HepG2 (cell line): ENCODE results near the gene SLC29A1. TPM values are rescaled to one million over a fixed set of nuclear protein-coding genes. Genes with fewer than 3 reads are reported as not detected.
A peak's percentile ranks its signal among the peaks of the same experiment; 100 is the strongest.

Experiments
- ARNT2 ChIP-seq: sonication (generic); formaldehyde crosslinking; IDR thresholded peaks from 2 replicates; pipeline ENCODE4 v1.8.0; 2022; ENCODE audit warnings: mild to moderate bottlenecking, low read depth, missing genetic modification reagents, moderate library complexity
- CBFB ChIP-seq: sonication (generic); formaldehyde crosslinking; IDR thresholded peaks from 2 replicates; pipeline ENCODE4 v1.4.0; 2020; ENCODE audit warnings: missing genetic modification reagents
- CHCHD3 ChIP-seq: sonication (generic); formaldehyde crosslinking; IDR thresholded peaks from 2 replicates; pipeline ENCODE4 v1.8.0; 2022; ENCODE audit warnings: mild to moderate bottlenecking, missing genetic modification reagents, moderate library complexity
- FOSL1 ChIP-seq: sonication (generic); formaldehyde crosslinking; IDR thresholded peaks from 2 replicates; pipeline ENCODE4 v1.9.0; 2021; ENCODE audit warnings: missing genetic modification reagents, borderline replicate concordance
- GATAD2A ChIP-seq: IDR thresholded peaks from 2 replicates; pipeline ENCODE4 v1.6.1; 2016
- LCORL ChIP-seq, 2 experiments: fragments of 450-650 bp in 1 of 2; sonication (generic) in 1 of 2; formaldehyde crosslinking in 1 of 2; IDR thresholded peaks; 2 replicates each; pipeline versions ENCODE4 v1.5.0 to v1.6.1; 2017 to 2020; ENCODE audit warnings: antibody characterized with exemption in 1 of 2, missing genetic modification reagents in 1 of 2
- MTA1 ChIP-seq: sonication (generic); formaldehyde crosslinking; IDR thresholded peaks from 2 replicates; pipeline ENCODE4 v1.4.0; 2020; ENCODE audit warnings: missing genetic modification reagents, mild to moderate bottlenecking, borderline replicate concordance
- PHF20 ChIP-seq: sonication (generic); formaldehyde crosslinking; IDR thresholded peaks from 2 replicates; pipeline ENCODE4 v1.5.0; 2020; ENCODE audit warnings: mild to moderate bottlenecking, missing genetic modification reagents
- RBM39 ChIP-seq: fragments of 200-400 bp; formaldehyde crosslinking; IDR thresholded peaks from one replicate; pipeline ENCODE4 v1.6.1; 2018; ENCODE audit warnings: antibody characterized with exemption, mild to moderate bottlenecking, low read depth, low read length; ENCODE audit not compliant: poor library complexity, severe bottlenecking
- REL ChIP-seq: sonication (generic); formaldehyde crosslinking; conservative IDR thresholded peaks from 2 replicates; pipeline ENCODE4 v1.8.0; 2022; ENCODE audit warnings: mild to moderate bottlenecking, missing genetic modification reagents, moderate library complexity
- RXRA ChIP-seq: sonication (generic); formaldehyde crosslinking; IDR thresholded peaks from 2 replicates; pipeline ENCODE4 v1.5.1; 2020; ENCODE audit warnings: missing genetic modification reagents
- STAG1 ChIP-seq: sonication (generic); formaldehyde crosslinking; IDR thresholded peaks from 2 replicates; pipeline ENCODE4 v1.4.0; 2020; ENCODE audit warnings: missing genetic modification reagents
- TARDBP ChIP-seq: sonication (generic); formaldehyde crosslinking; IDR thresholded peaks from 2 replicates; pipeline ENCODE4 v1.8.0; 2022; ENCODE audit warnings: mild to moderate bottlenecking, missing genetic modification reagents
- ZBTB8A ChIP-seq: sonication (generic); formaldehyde crosslinking; IDR thresholded peaks from 2 replicates; pipeline ENCODE4 v1.4.0; 2020; ENCODE audit warnings: mild to moderate bottlenecking, low read depth, missing genetic modification reagents, borderline replicate concordance
- ZNF264 ChIP-seq: sonication (generic); formaldehyde crosslinking; IDR thresholded peaks from 2 replicates; pipeline ENCODE4 v1.4.0; 2020; ENCODE audit warnings: missing genetic modification reagents
- ZNF335 ChIP-seq: sonication (generic); formaldehyde crosslinking; IDR thresholded peaks from 2 replicates; pipeline ENCODE4 v1.4.0; 2020; ENCODE audit warnings: missing genetic modification reagents
- ZNF343 ChIP-seq: sonication (generic); formaldehyde crosslinking; IDR thresholded peaks from 2 replicates; pipeline ENCODE4 v1.4.0; 2020; ENCODE audit warnings: mild to moderate bottlenecking, missing genetic modification reagents
- ZNF451 ChIP-seq: sonication (generic); formaldehyde crosslinking; IDR thresholded peaks from 2 replicates; pipeline ENCODE4 v1.5.0; 2020; ENCODE audit warnings: mild to moderate bottlenecking, missing genetic modification reagents
- ZNF496 ChIP-seq: sonication (generic); formaldehyde crosslinking; IDR thresholded peaks from 2 replicates; pipeline ENCODE4 v1.8.1; 2023; ENCODE audit warnings: mild to moderate bottlenecking, moderate library complexity, missing genetic modification reagents; ENCODE audit not compliant: insufficient replicate concordance
- ZNF782 ChIP-seq: sonication (generic); formaldehyde crosslinking; IDR thresholded peaks from 2 replicates; pipeline ENCODE4 v1.4.0; 2020; ENCODE audit warnings: missing genetic modification reagents, mild to moderate bottlenecking, borderline replicate concordance
- polyA plus RNA-seq, 8 experiments: library from polyadenylated mRNA; depleted of rRNA in 3 of 8; stranded (reverse) in 7 of 8; unstranded in 1 of 8; fragments of >200 nt; fragmentation: Illumina TruSeq in 4 of 8; extraction: Trizol in 4 of 8; gene quantifications; 2 replicates each; pipeline versions ENCODE4 v1.2.1 to v1.2.3, GENCODE V29; 2011 to 2016; ENCODE audit warnings: low read depth in 4 of 8, missing spikeins in 1 of 8, mixed read lengths in 1 of 8; ENCODE audit not compliant: insufficient read depth in 1 of 8
- total RNA-seq, 5 experiments: library from RNA; depleted of rRNA; stranded (reverse); fragments of >200 nt; fragmentation: Illumina TruSeq; extraction: Trizol; gene quantifications; 2 replicates each; pipeline ENCODE4 v1.2.3, GENCODE V29; 2016; ENCODE audit warnings: low read depth in 1 of 5
- TF ChIP-seq, protein P1 (sequence below): sonication (generic); formaldehyde crosslinking; IDR thresholded peaks from 2 replicates; pipeline ENCODE4 v1.4.0; 2020; ENCODE audit warnings: missing genetic modification reagents, low read depth, mild to moderate bottlenecking, borderline replicate concordance
- TF ChIP-seq, protein P2 (sequence below): sonication (generic); formaldehyde crosslinking; IDR thresholded peaks from 2 replicates; pipeline ENCODE4 v1.4.0; 2020; ENCODE audit warnings: missing genetic modification reagents, mild to moderate bottlenecking, borderline replicate concordance
- TF ChIP-seq, protein P3 (sequence below): sonication (generic); formaldehyde crosslinking; IDR thresholded peaks from 2 replicates; pipeline ENCODE4 v1.4.0; 2020; ENCODE audit warnings: mild to moderate bottlenecking, missing genetic modification reagents

Gene SLC29A1
- total and polyA plus RNA-seq, 2 of the 13 experiments (the other 11 are each of a cell fraction or from before 2014, with no cell fraction given): 43.2 to 106 TPM

DNA sequence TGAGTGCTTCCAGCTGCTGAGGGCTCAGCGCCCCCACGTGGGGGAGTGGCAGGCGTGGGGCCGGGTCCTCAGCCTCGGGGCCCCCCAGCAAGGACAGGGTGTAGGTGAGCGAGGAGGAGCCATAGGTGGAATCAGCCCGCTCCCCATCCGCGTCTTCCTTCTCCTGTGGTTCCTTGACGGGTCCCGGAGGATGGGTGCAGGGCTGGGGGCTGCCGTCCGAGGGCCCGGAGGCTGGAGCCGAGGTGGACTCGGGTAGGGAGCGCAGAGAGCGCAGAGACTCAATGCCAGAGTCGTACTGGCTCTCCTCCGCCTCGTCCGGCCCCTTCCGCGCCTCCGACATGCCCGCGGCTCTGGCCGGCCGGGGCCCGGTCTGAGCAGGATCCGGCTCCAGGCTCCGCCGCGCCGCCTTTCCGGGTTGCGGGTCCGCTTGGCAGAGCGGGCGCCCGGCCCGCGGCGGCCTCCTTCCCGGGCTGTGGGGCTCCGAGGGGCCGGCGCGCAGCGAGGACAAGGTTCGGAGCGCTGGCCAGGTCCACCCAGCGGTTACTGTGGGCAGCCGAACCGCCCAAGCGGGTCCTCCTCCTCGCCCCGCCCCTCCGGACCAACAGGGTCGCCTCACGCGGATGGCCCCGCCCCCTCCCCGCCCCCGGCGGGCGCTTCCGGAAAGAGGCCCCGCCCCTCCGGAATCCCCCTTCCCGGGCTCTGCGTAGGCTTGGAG is 41.8 kb downstream of the SLC29A1 start, which contains the start of gene NFKBIE (continued):
- TF ChIP-seq ARNT2 (peak; percentile 86), RBM39 (peak; percentile 45), CBFB (peak; percentile 27; the same call in 1 of the 2 replicates), TARDBP (peak; percentile 74; the same call in 1 of the 2 replicates), ZNF335 (CRISPR knock-in tag) (0 out of 2 replicates have a peak, but pooled peaks have one; percentile 68), ZNF343 (peak; percentile 47; the same call in 1 of the 2 replicates), CHCHD3 (CRISPR knock-in tag) (peak; percentile 95), MTA1 (0 out of 2 replicates have a peak, but pooled peaks have one; percentile 27), STAG1 (CRISPR knock-in tag) (peak; percentile 67), ZNF264 (CRISPR knock-in tag) (no peak), ZBTB8A (CRISPR knock-in tag) (no peak; the same call in 1 of the 2 replicates), ZNF496 (CRISPR knock-in tag) (no peak), ZNF782 (no peak), GATAD2A (CRISPR knock-in tag) (peak; percentile 56; the same call in 1 of the 2 replicates), LCORL (IDR thresholded peaks at IDR 0.05) (no peak), LCORL (CRISPR knock-in tag; IDR thresholded peaks at IDR 0.05) (no peak), REL (CRISPR knock-in tag) (peak; percentile 77; the same call in 1 of the 2 replicates), PHF20 (CRISPR knock-in tag) (peak; percentile 56; the same call in 1 of the 2 replicates), RXRA (CRISPR knock-in tag) (peak; percentile 51), FOSL1 (CRISPR knock-in tag) (no peak), ZNF451 (CRISPR knock-in tag) (peak; percentile 32; the same call in 1 of the 2 replicates)
- TF ChIP-seq, protein P1, sequence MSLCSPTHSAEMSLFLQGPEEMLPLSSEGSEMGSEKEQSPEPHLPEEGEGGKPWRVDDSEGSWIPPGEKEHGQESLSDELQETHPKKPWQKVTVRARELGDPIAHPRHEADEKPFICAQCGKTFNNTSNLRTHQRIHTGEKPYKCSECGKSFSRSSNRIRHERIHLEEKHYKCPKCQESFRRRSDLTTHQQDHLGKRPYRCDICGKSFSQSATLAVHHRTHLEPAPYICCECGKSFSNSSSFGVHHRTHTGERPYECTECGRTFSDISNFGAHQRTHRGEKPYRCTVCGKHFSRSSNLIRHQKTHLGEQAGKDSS (CRISPR knock-in tag): peak; percentile 46
- TF ChIP-seq, protein P2, sequence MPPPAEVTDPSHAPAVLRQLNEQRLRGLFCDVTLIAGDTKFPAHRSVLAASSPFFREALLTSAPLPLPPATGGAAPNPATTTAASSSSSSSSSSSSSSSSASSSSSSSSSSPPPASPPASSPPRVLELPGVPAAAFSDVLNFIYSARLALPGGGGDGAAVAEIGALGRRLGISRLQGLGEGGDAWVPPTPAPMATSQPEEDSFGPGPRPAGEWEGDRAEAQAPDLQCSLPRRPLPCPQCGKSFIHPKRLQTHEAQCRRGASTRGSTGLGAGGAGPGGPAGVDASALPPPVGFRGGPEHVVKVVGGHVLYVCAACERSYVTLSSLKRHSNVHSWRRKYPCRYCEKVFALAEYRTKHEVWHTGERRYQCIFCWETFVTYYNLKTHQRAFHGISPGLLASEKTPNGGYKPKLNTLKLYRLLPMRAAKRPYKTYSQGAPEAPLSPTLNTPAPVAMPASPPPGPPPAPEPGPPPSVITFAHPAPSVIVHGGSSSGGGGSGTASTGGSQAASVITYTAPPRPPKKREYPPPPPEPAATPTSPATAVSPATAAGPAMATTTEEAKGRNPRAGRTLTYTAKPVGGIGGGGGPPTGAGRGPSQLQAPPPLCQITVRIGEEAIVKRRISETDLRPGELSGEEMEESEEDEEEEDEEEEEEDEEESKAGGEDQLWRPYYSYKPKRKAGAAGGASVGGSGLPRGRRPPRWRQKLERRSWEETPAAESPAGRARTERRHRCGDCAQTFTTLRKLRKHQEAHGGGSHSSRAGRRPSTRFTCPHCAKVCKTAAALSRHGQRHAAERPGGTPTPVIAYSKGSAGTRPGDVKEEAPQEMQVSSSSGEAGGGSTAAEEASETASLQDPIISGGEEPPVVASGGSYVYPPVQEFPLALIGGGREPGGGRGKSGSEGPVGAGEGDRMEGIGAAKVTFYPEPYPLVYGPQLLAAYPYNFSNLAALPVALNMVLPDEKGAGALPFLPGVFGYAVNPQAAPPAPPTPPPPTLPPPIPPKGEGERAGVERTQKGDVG: no peak; the same call in 1 of the 2 replicates
- TF ChIP-seq, protein P3, sequence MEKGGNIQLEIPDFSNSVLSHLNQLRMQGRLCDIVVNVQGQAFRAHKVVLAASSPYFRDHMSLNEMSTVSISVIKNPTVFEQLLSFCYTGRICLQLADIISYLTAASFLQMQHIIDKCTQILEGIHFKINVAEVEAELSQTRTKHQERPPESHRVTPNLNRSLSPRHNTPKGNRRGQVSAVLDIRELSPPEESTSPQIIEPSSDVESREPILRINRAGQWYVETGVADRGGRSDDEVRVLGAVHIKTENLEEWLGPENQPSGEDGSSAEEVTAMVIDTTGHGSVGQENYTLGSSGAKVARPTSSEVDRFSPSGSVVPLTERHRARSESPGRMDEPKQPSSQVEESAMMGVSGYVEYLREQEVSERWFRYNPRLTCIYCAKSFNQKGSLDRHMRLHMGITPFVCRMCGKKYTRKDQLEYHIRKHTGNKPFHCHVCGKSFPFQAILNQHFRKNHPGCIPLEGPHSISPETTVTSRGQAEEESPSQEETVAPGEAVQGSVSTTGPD: no peak
